Neural cell (in vitro differentiated cells): ENCODE results near the gene SPOCK1.

Source experiments
- CTCF ChIP-seq: fragments of 450-650 bp; IDR thresholded peaks from 2 replicates; pipeline ENCODE4 v1.5.1; 2014; ENCODE audit warnings: antibody characterized with exemption, mild to moderate bottlenecking, moderate library complexity; ENCODE audit not compliant: poor library complexity, severe bottlenecking
- EZH2 ChIP-seq: fragments of 200-600, 300-800 bp; shearing (Covaris generic), sonication (generic); IDR thresholded peaks from 2 replicates; pipeline ENCODE4 v1.6.1; 2014; ENCODE audit warnings: antibody characterized with exemption, low read length, borderline replicate concordance, mild to moderate bottlenecking; ENCODE audit not compliant: insufficient read depth, poor library complexity, severe bottlenecking

- TF ChIP-seq CTCF (no peak), EZH2 (no peak)
Measured at GRCh38 chr5:137446615-137447014, 52.5 kb downstream of the SPOCK1 start.
